Renal pelvis (tissue), 12 donors: ENCODE results near the gene CLRN2. TPM values are rescaled to one million over a fixed set of nuclear protein-coding genes. Genes with fewer than 3 reads are reported as not detected.

ENCODE experiments used
- DNase-seq: peaks from one replicate; pipeline ENCODE4 v3.0.0-alpha.2; 2013
- long read RNA-seq, 16 experiments: transcript quantifications; one replicate each; lab custom pipeline, GENCODE V29; 2026
- polyA plus RNA-seq, 3 donors: library from polyadenylated mRNA; unstranded; fragments of 120-200 nt; gene quantifications; one replicate each; pipeline ENCODE4 v1.2.1, GENCODE V29; 2013; ENCODE audit not compliant: insufficient read length in 3 of 3

Gene CLRN2, protein sequence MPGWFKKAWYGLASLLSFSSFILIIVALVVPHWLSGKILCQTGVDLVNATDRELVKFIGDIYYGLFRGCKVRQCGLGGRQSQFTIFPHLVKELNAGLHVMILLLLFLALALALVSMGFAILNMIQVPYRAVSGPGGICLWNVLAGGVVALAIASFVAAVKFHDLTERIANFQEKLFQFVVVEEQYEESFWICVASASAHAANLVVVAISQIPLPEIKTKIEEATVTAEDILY
- polyA plus RNA-seq = not detected
- long read RNA-seq, donor 1 = 0 reads
- long read RNA-seq, donor 2 = 0 reads
- long read RNA-seq, donor 3 = 0 reads
- long read RNA-seq, donor 4 = 0 reads
- long read RNA-seq, donor 5 = 0 reads
- long read RNA-seq, donor 6 = 0 reads
- long read RNA-seq, donor 7 = 0 reads
- long read RNA-seq, donor 8 = 0 reads
- long read RNA-seq, donor 9 = 0 reads
- long read RNA-seq, donor 10 = 0 reads
- long read RNA-seq, donor 11 = 0 reads
- long read RNA-seq, donor 12 = 0 reads
- long read RNA-seq, donor 13 = 0 reads
- long read RNA-seq, donor 14 = 0 reads
- long read RNA-seq, donor 15 = 0 reads
- long read RNA-seq, donor 16 = 0 reads

- no peak for DNase-seq
These were observed at the start of gene CLRN2 for GRCh38 chr4:17514865-17515264. Gene CLRN2 (plus strand): TSS chr4:17515165. CDS start chr4:17515267, 102 bp downstream.

DNA sequence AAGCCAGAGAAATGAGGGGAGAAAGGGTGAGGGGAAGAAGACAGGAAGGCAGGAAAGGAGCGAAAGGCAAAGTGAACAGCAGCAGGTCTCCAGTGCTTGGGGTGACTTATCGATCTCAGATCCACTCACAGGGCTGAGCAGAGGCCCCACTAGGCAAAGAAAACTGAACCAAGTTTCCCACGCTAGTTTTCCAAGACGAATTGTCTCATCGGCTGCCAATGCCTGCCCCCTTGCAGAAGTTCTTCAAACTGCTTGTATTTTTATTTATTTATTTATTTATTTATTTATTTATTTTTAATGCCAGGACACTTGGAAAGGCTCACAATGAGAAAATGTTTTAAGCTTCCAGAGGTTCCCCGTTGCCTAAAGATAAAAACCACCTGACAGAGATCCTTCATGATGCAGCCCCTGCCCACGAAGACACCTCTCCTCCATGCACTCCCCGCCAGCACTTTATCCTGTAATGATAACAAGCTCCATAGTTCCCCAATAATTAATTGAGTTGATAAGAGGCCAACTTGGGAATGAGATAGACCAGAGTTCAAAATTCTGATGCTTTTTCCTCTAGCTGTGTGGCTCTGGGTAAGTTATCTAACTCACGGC is 46.2 kb upstream of the CLRN2 start:
- peak; percentile 44 for DNase-seq

GRCh38 chr4:17469931-17470674 is 44.9 kb upstream of the CLRN2 start:
- no peak for DNase-seq

DNA sequence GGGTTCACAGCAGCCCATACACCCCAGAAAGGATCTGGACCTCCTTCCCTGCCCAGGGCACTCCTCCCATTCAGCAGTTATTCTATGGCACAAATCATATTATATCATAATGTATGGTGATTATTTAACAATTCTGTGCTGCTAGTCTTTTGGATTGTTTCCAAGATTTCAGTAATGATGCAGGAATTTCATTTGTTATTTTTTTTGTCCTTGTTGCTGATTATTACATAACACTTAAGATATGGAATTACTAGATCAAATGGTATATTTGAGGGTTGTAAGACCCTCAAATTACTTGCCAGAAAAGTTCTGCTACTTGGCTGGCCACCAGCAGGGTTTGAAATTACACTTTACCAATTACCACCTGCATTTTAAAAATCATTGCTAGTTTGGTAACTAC is 39.5 kb upstream of the CLRN2 start:
- DNase-seq = no peak

GRCh38 chr4:17476853-17477252 is 38.1 kb upstream of the CLRN2 start:
- no peak for DNase-seq

GRCh38 chr4:17477774-17478472 is 37.0 kb upstream of the CLRN2 start:
- DNase-seq = no peak

- DNase-seq = no peak
These were observed 34.6 kb upstream of the CLRN2 start for GRCh38 chr4:17480210-17480927.

- no peak for DNase-seq
These were observed 34.0 kb upstream of the CLRN2 start for GRCh38 chr4:17480955-17481354.

- no peak for DNase-seq
These were observed 32.2 kb upstream of the CLRN2 start for GRCh38 chr4:17482716-17483115.

DNA sequence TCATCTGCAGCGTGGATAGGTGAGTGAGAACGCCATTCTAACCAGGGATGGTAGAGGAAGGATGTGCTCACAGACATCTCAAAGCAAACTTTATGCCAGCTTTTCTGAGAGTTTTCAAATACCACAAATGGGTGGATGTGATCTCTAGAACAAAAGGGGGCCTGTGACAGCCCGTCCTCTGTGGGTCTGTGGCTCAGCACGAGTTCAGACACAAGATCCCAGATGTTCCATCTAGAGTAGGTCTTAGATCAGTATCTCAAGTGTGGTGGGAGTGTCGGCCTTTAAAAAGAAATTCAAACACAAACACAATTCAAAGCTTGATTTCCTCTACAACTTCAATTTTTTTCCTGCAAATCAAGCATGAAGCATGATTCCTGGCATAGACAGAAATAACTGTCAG is 25.8 kb upstream of the CLRN2 start:
- DNase-seq = no peak

- DNase-seq = no peak
These were observed 25.2 kb upstream of the CLRN2 start for GRCh38 chr4:17489721-17490120.

DNA sequence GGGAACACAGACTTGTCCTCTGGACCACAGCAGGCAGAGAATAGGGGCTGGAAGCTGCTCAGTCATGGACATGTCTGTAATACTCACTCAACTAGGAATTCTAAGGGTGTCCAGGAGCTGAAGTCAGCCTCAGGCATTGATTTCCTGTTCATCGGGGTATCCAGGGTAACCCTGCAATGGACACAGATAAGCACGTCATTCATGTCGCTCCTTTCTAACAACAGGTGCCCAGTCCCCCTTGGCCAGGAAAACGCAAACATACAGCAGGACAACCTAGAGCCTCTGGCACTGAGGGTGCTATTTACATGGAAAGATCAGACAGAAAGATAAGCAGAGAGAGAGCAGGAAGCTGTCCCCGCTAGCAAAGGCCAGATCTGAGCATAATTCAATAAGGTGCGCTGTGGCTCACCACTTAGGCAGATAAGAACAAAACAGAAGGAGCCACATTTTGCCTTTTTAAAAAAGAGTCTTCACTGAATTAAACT is 24.3 kb upstream of the CLRN2 start:
- DNase-seq = no peak

- no peak for DNase-seq
These were observed 23.8 kb upstream of the CLRN2 start for GRCh38 chr4:17491196-17491595.

DNA sequence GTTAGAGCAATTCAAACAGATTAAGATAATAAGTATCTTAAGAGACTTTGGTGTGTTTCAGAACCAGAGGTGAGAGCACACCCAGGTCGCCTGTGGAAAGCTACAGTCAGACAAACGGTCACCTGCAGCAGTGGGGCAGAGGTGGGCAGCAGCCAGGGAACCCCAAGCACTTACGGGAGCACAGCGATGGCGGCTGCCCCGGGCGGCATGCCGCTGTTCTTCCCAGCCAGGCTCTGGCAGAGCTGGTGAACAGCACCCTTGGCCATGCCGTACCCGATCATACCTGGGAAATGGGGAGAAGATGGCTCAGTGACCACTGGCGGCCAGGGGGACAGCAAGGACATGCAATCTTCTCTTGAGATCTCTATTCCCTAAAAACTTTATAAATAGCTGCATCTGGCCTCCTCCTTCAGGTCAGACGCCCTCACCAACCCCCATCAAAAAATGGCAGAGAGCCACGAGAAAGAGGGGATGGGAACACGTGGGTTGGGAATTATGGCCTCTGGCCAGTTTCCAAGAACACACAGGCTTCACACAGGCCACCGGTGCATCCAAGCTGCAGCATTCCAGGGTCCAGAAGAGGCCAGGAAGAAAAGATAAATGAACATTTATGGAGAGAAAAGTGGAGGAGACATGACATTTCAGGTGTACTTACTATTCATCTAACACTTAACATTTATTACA is 22.8 kb upstream of the CLRN2 start:
- no peak for DNase-seq

DNA sequence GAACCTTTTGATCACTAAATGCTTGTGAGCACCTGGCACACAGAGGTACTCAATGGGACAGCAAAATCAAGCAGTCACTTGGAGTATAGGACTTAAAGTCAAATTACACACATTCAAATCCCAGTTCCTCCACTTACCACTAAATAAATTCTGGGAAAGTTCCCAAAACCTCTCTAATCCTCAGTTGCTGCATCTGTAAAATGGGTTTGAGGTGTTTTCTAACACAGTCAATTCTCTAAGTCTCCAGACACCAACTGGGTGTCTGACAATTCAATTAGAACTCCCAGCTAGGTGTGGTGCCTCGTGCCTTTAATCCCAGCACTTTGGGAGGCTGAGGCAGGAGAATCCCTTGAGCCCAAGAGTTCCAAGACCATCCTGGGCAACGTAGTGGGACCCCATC is 22.1 kb upstream of the CLRN2 start:
- no peak for DNase-seq

DNA sequence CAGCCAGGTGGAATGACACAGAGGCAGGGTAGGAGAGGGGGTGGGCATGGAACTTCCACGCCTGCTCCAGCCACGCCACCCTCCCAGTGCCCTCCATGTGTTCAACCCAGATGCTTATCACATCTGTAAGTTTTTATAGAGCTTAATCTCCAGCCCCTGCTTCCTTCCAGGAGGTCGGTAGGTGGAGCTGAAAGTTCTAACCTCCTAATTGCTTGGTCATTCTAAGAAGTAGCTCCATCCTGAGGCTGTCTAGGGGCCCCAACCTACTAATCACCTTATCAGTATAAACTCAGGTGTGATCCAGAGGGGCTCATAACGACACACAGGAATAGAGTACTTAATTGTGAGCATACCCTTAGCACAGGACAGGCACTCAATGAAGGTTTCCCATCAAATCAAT is 21.3 kb upstream of the CLRN2 start:
- DNase-seq = no peak

- no peak for DNase-seq
These were observed 20.4 kb upstream of the CLRN2 start for GRCh38 chr4:17494258-17495190.

- no peak for DNase-seq
These were observed 17.0 kb upstream of the CLRN2 start for GRCh38 chr4:17497890-17498523.

DNA sequence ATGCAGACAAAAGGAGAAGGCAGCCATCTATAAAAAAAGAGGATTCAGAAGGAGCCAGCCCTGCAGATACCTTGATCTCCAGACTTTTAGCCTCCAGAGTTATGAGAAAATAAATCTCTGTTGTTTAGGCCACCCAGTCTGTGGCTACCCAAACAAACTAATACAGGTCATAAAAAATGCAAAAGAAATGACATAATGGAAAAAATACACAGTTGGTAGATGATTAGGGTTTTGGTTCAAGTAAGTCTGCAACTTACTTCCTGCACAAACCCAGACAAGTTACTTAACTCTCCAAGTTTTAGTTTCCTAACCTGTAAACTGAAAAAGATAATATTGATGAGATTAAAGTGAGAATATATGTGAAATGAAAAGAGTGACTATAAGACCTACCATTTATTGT is 14.4 kb upstream of the CLRN2 start:
- no peak for DNase-seq
